ENCODE results near the gene MSMO1. TPM values are rescaled to one million over a fixed set of nuclear protein-coding genes. Genes with fewer than 3 reads are reported as not detected.

Gene MSMO1
- total and polyA plus RNA-seq, 2 experiments from 2014 or later = 145 to 272 TPM

DNA sequence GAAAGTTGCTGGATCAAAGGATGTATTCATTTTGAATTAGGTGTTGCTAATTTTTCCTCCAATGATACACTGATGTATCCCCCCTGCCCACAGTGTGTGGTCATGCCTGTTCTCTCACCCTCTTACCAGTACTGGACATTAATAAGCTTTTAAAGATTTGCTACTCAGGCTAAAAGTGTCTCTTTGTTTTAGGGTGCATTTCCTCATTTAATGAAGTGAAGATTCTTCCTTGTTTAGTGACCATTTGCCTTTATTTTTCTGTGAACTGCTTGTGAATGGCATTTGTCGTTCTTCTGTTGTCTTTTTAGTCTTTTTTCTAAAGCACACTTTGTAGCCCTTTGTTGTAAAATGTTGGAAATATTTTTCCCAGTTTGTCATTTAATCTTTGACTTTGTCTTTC, 5.0 kb downstream of the MSMO1 start:
- H3K27ac Mint-ChIP-seq = peak overlapping the region; percentile 60
- no peak overlapping the region for H2AFZ ChIP-seq
- no peaks in the 10 kb centered on the region for H3K9me3 Mint-ChIP-seq
- TF ChIP-seq EZH2 (IDR thresholded peaks at IDR 0.05; ENCODE audit: low read depth, unreplicated experiment) (no peak), ETS1 (IDR thresholded peaks at IDR 0.05) (no peak), JUNB (IDR thresholded peaks at IDR 0.05; ENCODE audit: unreplicated experiment) (no peak), CTCF (conservative IDR thresholded peaks at IDR 0.05; ENCODE audit: low read depth in 2 of 2) (no peak), ZNF114 (CRISPR knock-in tag; IDR thresholded peaks at IDR 0.05) (no peak), EZH2phosphoT487 (IDR thresholded peaks at IDR 0.05; ENCODE audit: unreplicated experiment) (no peak), ZNF331 (CRISPR knock-in tag; IDR thresholded peaks at IDR 0.05; ENCODE audit: low read depth) (no peak), CREB1 (CRISPR knock-in tag; IDR thresholded peaks at IDR 0.05; ENCODE audit: low read depth) (no peak), POLR2AphosphoS5 (IDR thresholded peaks at IDR 0.05; ENCODE audit: low read depth) (no peak), STAT1 (IDR thresholded peaks at IDR 0.05; ENCODE audit: unreplicated experiment) (no peak), NANOG (IDR thresholded peaks at IDR 0.05; ENCODE audit: borderline replicate concordance) (no peak), ZNF462 (CRISPR knock-in tag; IDR thresholded peaks at IDR 0.05) (no peak)
- TF ChIP-seq, protein P1, sequence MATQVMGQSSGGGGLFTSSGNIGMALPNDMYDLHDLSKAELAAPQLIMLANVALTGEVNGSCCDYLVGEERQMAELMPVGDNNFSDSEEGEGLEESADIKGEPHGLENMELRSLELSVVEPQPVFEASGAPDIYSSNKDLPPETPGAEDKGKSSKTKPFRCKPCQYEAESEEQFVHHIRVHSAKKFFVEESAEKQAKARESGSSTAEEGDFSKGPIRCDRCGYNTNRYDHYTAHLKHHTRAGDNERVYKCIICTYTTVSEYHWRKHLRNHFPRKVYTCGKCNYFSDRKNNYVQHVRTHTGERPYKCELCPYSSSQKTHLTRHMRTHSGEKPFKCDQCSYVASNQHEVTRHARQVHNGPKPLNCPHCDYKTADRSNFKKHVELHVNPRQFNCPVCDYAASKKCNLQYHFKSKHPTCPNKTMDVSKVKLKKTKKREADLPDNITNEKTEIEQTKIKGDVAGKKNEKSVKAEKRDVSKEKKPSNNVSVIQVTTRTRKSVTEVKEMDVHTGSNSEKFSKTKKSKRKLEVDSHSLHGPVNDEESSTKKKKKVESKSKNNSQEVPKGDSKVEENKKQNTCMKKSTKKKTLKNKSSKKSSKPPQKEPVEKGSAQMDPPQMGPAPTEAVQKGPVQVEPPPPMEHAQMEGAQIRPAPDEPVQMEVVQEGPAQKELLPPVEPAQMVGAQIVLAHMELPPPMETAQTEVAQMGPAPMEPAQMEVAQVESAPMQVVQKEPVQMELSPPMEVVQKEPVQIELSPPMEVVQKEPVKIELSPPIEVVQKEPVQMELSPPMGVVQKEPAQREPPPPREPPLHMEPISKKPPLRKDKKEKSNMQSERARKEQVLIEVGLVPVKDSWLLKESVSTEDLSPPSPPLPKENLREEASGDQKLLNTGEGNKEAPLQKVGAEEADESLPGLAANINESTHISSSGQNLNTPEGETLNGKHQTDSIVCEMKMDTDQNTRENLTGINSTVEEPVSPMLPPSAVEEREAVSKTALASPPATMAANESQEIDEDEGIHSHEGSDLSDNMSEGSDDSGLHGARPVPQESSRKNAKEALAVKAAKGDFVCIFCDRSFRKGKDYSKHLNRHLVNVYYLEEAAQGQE (IDR thresholded peaks at IDR 0.05; ENCODE audit: unreplicated experiment) = no peak
- H3K79me2 ChIP-seq (replicated peaks; ENCODE audit: insufficient read depth) = peaks cover 100% of the 10 kb centered on the region
- H3K36me3 Mint-ChIP-seq (ENCODE audit: low read depth) = peaks cover 53% of the 10 kb centered on the region
- DNase-seq (ENCODE audit: low spot score) = no peak
- no peaks in the 10 kb centered on the region for H3K27me3 ChIP-seq (ENCODE audit: insufficient read depth)
- H3K4me1 Mint-ChIP-seq = peaks cover 37% of the 10 kb centered on the region
- peak overlapping the region; percentile 17; the same call in 1 of the 2 replicates for H3K27ac ChIP-seq (ENCODE audit: low read depth)
- peaks cover 2% of the 10 kb centered on the region for H3K27me3 Mint-ChIP-seq (ENCODE audit: insufficient read depth, low read depth, poor library complexity)
- H3K4me2 ChIP-seq = peak overlapping the region; percentile 98
- no peaks in the 10 kb centered on the region for H3K9me2 ChIP-seq (ENCODE audit: insufficient read depth)
- peak overlapping the region; percentile 66; the same call in 2 of the 3 replicates for H3K4me3 Mint-ChIP-seq
- no peak for ATAC-seq
- no peaks in the 10 kb centered on the region; the same call in 1 of the 2 replicates for H3F3A ChIP-seq (replicated peaks; ENCODE audit: low read depth)
- peaks cover 91% of the 10 kb centered on the region for H4K20me1 ChIP-seq (replicated peaks; ENCODE audit: insufficient read depth)
- H3K4me3 ChIP-seq = peak overlapping the region; percentile 99
- H3K4me1 ChIP-seq (ENCODE audit: insufficient read depth) = peaks cover 39% of the 10 kb centered on the region
- H3K36me3 ChIP-seq (ENCODE audit: insufficient read depth) = peaks cover 67% of the 10 kb centered on the region

Data from GM23338 (cell line).